B cell (primary cell): Measurements from ENCODE around the gene RWDD2A.

Experiments used
- CTCF ChIP-seq: fragments of 200-600 bp; IDR thresholded peaks from one replicate; pipeline ENCODE4 v1.8.0; 2022; ENCODE audit warnings: antibody characterized with exemption, mild to moderate bottlenecking
- EZH2 ChIP-seq: IDR thresholded peaks from 2 replicates; pipeline ENCODE4 v1.6.1; 2012; ENCODE audit warnings: borderline replicate concordance, low read depth, mild to moderate bottlenecking, moderate library complexity, low read length; ENCODE audit not compliant: insufficient read depth, poor library complexity, severe bottlenecking

- TF ChIP-seq CTCF (no peak), EZH2 (no peak)
Measured at GRCh38 chr6:83176246-83176645, 16.9 kb upstream of the RWDD2A start.
